K562 (cell line): ENCODE results near the gene COQ5. TPM values are rescaled to one million over a fixed set of nuclear protein-coding genes. Genes with fewer than 3 reads are reported as not detected.

ENCODE experiments used
- ATAC-seq: fragments of 200-7000 bp; cut with Tn5 transposase; 3 replicates; pipeline ENCODE4 v1.9.1; 2020; ENCODE audit warnings: moderate library complexity
- BruUV-seq: library from RNA; stranded (reverse); fragments of 400-500 nt; replicated peaks from 2 replicates; lab custom pipeline; 2021; lab: Mats Ljungman, UMichigan
- CTCF ChIA-PET: fragments of 300-600 bp; formaldehyde crosslinking; extraction: SDS; loops from one replicate; lab custom pipeline; 2021; ENCODE audit warnings: low intra/inter-chr PET ratio; lab: Yijun Ruan, JAX
- POLR2A ChIA-PET: fragments of 300-600, 350-650 bp; sonication (Branson Sonifier 250); formaldehyde crosslinking; extraction: SDS; loops from one replicate; lab custom pipeline; 2021; ENCODE audit warnings: antibody characterized with exemption, inconsistent platforms; lab: Yijun Ruan, JAX
- DNase-seq, 4 experiments: peaks; one replicate each; pipeline versions ENCODE4 v3.0.0 to v3.0.0-alpha.2; 2011 to 2018; ENCODE audit warnings: low spot score in 3 of 4, mixed read lengths in 3 of 4; ENCODE audit errors: extremely low read depth in 1 of 4
- FAIRE-seq: peaks from 2 replicates; lab custom pipeline; 2011; peaks lifted over from hg19 to GRCh38; lab: Jason Lieb, UNC
- H2AFZ ChIP-seq: 2 replicates; pipeline ENCODE4 v1.6.0; 2011; ENCODE audit warnings: low read depth, low read length, control low read depth, inconsistent platforms
- H3K27ac ChIP-seq: fragments of 200-600 bp; 3 replicates; pipeline ENCODE4 v1.8.0; 2011; ENCODE audit warnings: low read depth, mild to moderate bottlenecking, control low read depth, inconsistent platforms, low read length, moderate library complexity, mixed read lengths; ENCODE audit errors: extremely low read depth
- H3K27me3 ChIP-seq, 2 experiments: fragments of 300-600 bp in 1 of 2; 2 replicates in 1 of 2; 3 replicates in 1 of 2; pipeline versions ENCODE4 v1.6.0 to v1.8.0; 2011; ENCODE audit warnings: inconsistent platforms in 2 of 2, low read length in 2 of 2, mild to moderate bottlenecking in 1 of 2, mixed read lengths in 1 of 2, moderate library complexity in 1 of 2; ENCODE audit not compliant: control insufficient read depth in 2 of 2, insufficient read depth in 2 of 2
- H3K36me3 ChIP-seq: fragments of 300-600 bp; 3 replicates; pipeline ENCODE4 v1.8.0; 2011; ENCODE audit warnings: mild to moderate bottlenecking, low read length, inconsistent platforms; ENCODE audit not compliant: control insufficient read depth, insufficient read depth
- H3K4me1 ChIP-seq, 2 experiments: fragments of 200-600 bp in 1 of 2; replicated peaks in 1 of 2; 2 replicates in 1 of 2; 3 replicates in 1 of 2; pipeline versions ENCODE4 v1.5.1 to v1.8.0; 2011; ENCODE audit warnings: inconsistent platforms in 2 of 2, low read length in 2 of 2, mild to moderate bottlenecking in 1 of 2, mixed read lengths in 1 of 2, moderate library complexity in 1 of 2; ENCODE audit not compliant: control insufficient read depth in 2 of 2, insufficient read depth in 2 of 2
- H3K4me2 ChIP-seq: 2 replicates; pipeline ENCODE4 v1.6.1; 2011; ENCODE audit warnings: low read length, control low read depth, inconsistent platforms, mixed read lengths; ENCODE audit not compliant: insufficient read depth
- H3K4me3 ChIP-seq: fragments of 200-600 bp; sonication (generic), shearing (Covaris generic); 2 replicates; pipeline ENCODE4 v1.5.1; 2016; ENCODE audit warnings: control low read depth, inconsistent platforms
- H3K79me2 ChIP-seq: fragments of 200-600 bp; 3 replicates; pipeline ENCODE4 v1.8.0; 2011; ENCODE audit warnings: low read length, inconsistent platforms; ENCODE audit not compliant: control insufficient read depth, insufficient read depth
- H3K9ac ChIP-seq, 2 experiments: 2 replicates each; pipeline versions ENCODE4 v1.6.0 to v1.6.1; 2011; ENCODE audit warnings: low read depth in 2 of 2, low read length in 2 of 2, control low read depth in 1 of 2, inconsistent platforms in 1 of 2, mild to moderate bottlenecking in 1 of 2, mixed read lengths in 1 of 2; ENCODE audit not compliant: insufficient read depth in 1 of 2
- H3K9me1 ChIP-seq: one replicate; pipeline ENCODE4 v1.6.0; 2011; ENCODE audit warnings: inconsistent platforms, mild to moderate bottlenecking, low read length, moderate library complexity; ENCODE audit not compliant: control insufficient read depth, insufficient read depth
- H3K9me3 ChIP-seq: replicated peaks from 2 replicates; pipeline ENCODE4 v1.5.1; 2011; ENCODE audit warnings: low read depth, low read length, inconsistent platforms; ENCODE audit not compliant: control insufficient read depth, insufficient read depth
- H4K20me1 ChIP-seq: replicated peaks from 2 replicates; pipeline ENCODE4 v1.6.1; 2011; ENCODE audit warnings: low read length, inconsistent platforms, mixed read lengths; ENCODE audit not compliant: control insufficient read depth, insufficient read depth
- BCOR ChIP-seq: fragments of 450-650 bp; IDR thresholded peaks from 2 replicates; pipeline ENCODE4 v1.6.1; 2016
- BRD9 ChIP-seq: fragments of 450-650 bp; IDR thresholded peaks from 2 replicates; pipeline ENCODE4 v1.6.1; 2018; ENCODE audit warnings: low read depth; ENCODE audit not compliant: partially characterized antibody
- BRF1 ChIP-seq: IDR thresholded peaks from 3 replicates; pipeline ENCODE4 v1.6.1; 2011; ENCODE audit warnings: borderline replicate concordance, mild to moderate bottlenecking; ENCODE audit not compliant: insufficient read length; ENCODE audit errors: extremely low read depth
- ERF ChIP-seq: fragments of 450-650 bp; formaldehyde crosslinking; IDR thresholded peaks from 2 replicates; pipeline ENCODE4 v1.4.0; 2020; ENCODE audit warnings: mild to moderate bottlenecking, mixed read lengths
- KDM5B ChIP-seq: fragments of 200-600 bp; sonication (generic); IDR thresholded peaks from 2 replicates; pipeline ENCODE4 v1.6.1; 2012; ENCODE audit warnings: low read depth, mild to moderate bottlenecking, moderate library complexity, low read length, control low read depth, inconsistent platforms; ENCODE audit not compliant: insufficient replicate concordance
- NFE2L1 ChIP-seq: fragments of 450-650 bp; IDR thresholded peaks from 2 replicates; pipeline ENCODE4 v1.6.1; 2016; ENCODE audit warnings: missing genetic modification characterization, low read depth, mild to moderate bottlenecking, missing compliant biosample characterization, moderate library complexity, borderline replicate concordance
- NR2C1 ChIP-seq, 2 experiments: fragments of 450-650 bp; IDR thresholded peaks; 2 replicates each; pipeline ENCODE4 v1.6.1; 2017; ENCODE audit warnings: mild to moderate bottlenecking in 2 of 2, antibody characterized with exemption in 1 of 2, inconsistent platforms in 1 of 2, missing compliant biosample characterization in 1 of 2, missing genetic modification characterization in 1 of 2
- RBM14 ChIP-seq: fragments of 200-400 bp; formaldehyde crosslinking; IDR thresholded peaks from 2 replicates; pipeline ENCODE4 v1.6.1; 2018; ENCODE audit warnings: low read depth, mild to moderate bottlenecking, low read length, moderate library complexity, borderline replicate concordance; ENCODE audit not compliant: insufficient read depth
- SMARCC2 ChIP-seq: fragments of 450-650 bp; IDR thresholded peaks from 2 replicates; pipeline ENCODE4 v1.6.1; 2017; ENCODE audit warnings: antibody characterized with exemption, moderate library complexity, mild to moderate bottlenecking, low read depth
- TAF1 ChIP-seq: IDR thresholded peaks from 2 replicates; pipeline ENCODE4 v1.6.1; 2011; ENCODE audit warnings: mild to moderate bottlenecking, low read length, moderate library complexity; ENCODE audit not compliant: insufficient read depth, control insufficient read depth, severe bottlenecking; ENCODE audit errors: extremely low read depth
- TAF15 ChIP-seq: fragments of 200-400 bp; formaldehyde crosslinking; IDR thresholded peaks from 2 replicates; pipeline ENCODE4 v1.6.1; 2017; ENCODE audit warnings: mild to moderate bottlenecking, low read depth, low read length, moderate library complexity
- YBX1 ChIP-seq: fragments of 450-650 bp; IDR thresholded peaks from 2 replicates; pipeline ENCODE4 v1.7.1; 2016; ENCODE audit warnings: mild to moderate bottlenecking
- ZNF232 ChIP-seq: sonication (generic); formaldehyde crosslinking; IDR thresholded peaks from 2 replicates; pipeline ENCODE4 v1.8.0; 2022; ENCODE audit warnings: mild to moderate bottlenecking, missing genetic modification reagents
- ZNF282 ChIP-seq: sonication (generic); formaldehyde crosslinking; IDR thresholded peaks from 2 replicates; pipeline ENCODE4 v1.8.1; 2023; ENCODE audit warnings: missing genetic modification reagents
- ZNF76 ChIP-seq: fragments of 250-450 bp; sonication (Bioruptor Pico); IDR thresholded peaks from 2 replicates; pipeline ENCODE4 v1.4.0; 2020; ENCODE audit warnings: mild to moderate bottlenecking, moderate library complexity, borderline replicate concordance
- WGBS: fragments of 100-300 bp; shearing (Covaris generic); methylation state at CpG from one replicate; pipeline ENCODE4 v1.1.6; 2016; ENCODE audit warnings: low coverage, mixed read lengths; ENCODE audit not compliant: insufficient coverage; ENCODE audit errors: missing lambda C conversion rate; 5-methylcytosine and 5-hydroxymethylcytosine counted together
- in situ Hi-C: fragments of 300-500 bp; cut with MboI; formaldehyde crosslinking; loops from 4 replicates; pipeline ENCODE4 v1.15.0; 2018; ENCODE audit warnings: inconsistent platforms, mixed read lengths
- intact Hi-C: fragments of 100-400 bp; cut with micrococcal nuclease; formaldehyde crosslinking; loops from 2 replicates; pipeline ENCODE4 v1.14.2; 2022
- polyA plus RNA-seq, 8 experiments: library from polyadenylated mRNA; depleted of rRNA in 4 of 8; stranded (reverse) in 5 of 8; unstranded in 3 of 8; fragments of >200 nt; fragmentation: Nextera tagmentation in 2 of 8; fragmentation: Illumina TruSeq in 1 of 8; extraction: Ambion mirVana in 2 of 8; extraction: Trizol in 1 of 8; gene quantifications; 2 replicates each; pipeline versions ENCODE4 v1.2.1 to v1.2.3, GENCODE V29; 2011 to 2014; ENCODE audit warnings: inconsistent platforms in 1 of 8, missing spikeins in 1 of 8
- total RNA-seq, 7 experiments: library from RNA; depleted of rRNA in 6 of 7; stranded (reverse); fragments of >200 nt in 6 of 7; fragmentation: Illumina TruSeq in 2 of 7; extraction: Trizol in 2 of 7; gene quantifications; 2 replicates each; pipeline versions ENCODE4 v1.2.1 to v1.2.3, GENCODE V29; 2011 to 2021; ENCODE audit warnings: low replicate concordance in 1 of 7
- TF ChIP-seq, protein P1 (sequence below): fragments of 450-650 bp; IDR thresholded peaks from 2 replicates; pipeline ENCODE4 v1.7.0; 2016; ENCODE audit warnings: borderline replicate concordance
- TF ChIP-seq, protein P2 (sequence below): sonication (generic); formaldehyde crosslinking; IDR thresholded peaks from 2 replicates; pipeline ENCODE4 v1.4.0; 2020; ENCODE audit warnings: mild to moderate bottlenecking, missing genetic modification reagents
- TF ChIP-seq, protein P3 (sequence below): sonication (generic); formaldehyde crosslinking; IDR thresholded peaks from 2 replicates; pipeline ENCODE4 v1.8.0; 2022; ENCODE audit warnings: mild to moderate bottlenecking, missing genetic modification reagents

COQ5 gene
- total and polyA plus RNA-seq, 9 of the 15 experiments (the other 6 are each of a cell fraction or from before 2014, with no cell fraction given), result 19.2 to 59.7 (median 30.4) TPM

DNA sequence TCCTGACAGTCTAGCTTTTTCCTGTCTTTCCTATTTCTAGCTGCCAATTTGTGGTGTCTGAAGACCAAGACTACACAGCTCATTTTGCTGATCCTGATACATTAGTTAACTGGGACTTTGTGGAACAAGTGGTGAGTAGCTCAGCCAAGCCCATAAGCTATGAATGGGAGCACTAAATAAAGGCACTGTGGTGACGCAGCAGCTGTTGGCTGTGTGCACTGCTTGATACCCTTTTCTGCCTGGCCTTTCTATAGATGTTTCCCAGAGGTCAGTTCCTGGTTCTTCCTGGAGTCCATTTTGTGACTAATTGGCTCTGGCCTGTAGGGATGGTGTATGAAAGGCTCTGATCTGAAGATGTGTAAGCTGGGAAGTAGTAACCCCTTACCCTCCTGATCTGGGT, 25.7 kb upstream of the COQ5 start:
- Histone ChIP-seq H3K79me2 (peaks cover 14% of the 10 kb centered on the region), H4K20me1 (no peaks in the 10 kb centered on the region; the same call in 1 of the 2 replicates), H3K27ac (no peak overlapping the region), H3K9me1 (no peaks in the 10 kb centered on the region), H3K4me2 (no peak overlapping the region), H3K9ac (no peak overlapping the region), H2AFZ (no peak overlapping the region), H3K27me3 (no peaks in the 10 kb centered on the region), H3K4me1 (peaks cover 0 to 5% of the 10 kb centered on the region in 2 experiments; a peak in 3 of 5 replicates), H3K4me3 (no peak overlapping the region), H3K9me3 (no peaks in the 10 kb centered on the region), H3K36me3 (peaks cover 59% of the 10 kb centered on the region)
- BruUV-seq, result no TSS peak
- POLR2A ChIA-PET, result interaction anchor here (0.6 to 1.3 kb wide), 4 partner anchors 10 to 20 kb away, joined by 3 to 7 read pairs (median 3); no protein-coding TSS in a partner anchor
- no peak for ATAC-seq
- intact Hi-C loops, result no loop called here
- no peak for FAIRE-seq
- no peak for DNase-seq
- in situ Hi-C loops, result no loop called here
- 100% methylated on average over 1 of the region's 1 CpG for WGBS
- CTCF ChIA-PET, result no interaction called here
- TF ChIP-seq, protein P1, sequence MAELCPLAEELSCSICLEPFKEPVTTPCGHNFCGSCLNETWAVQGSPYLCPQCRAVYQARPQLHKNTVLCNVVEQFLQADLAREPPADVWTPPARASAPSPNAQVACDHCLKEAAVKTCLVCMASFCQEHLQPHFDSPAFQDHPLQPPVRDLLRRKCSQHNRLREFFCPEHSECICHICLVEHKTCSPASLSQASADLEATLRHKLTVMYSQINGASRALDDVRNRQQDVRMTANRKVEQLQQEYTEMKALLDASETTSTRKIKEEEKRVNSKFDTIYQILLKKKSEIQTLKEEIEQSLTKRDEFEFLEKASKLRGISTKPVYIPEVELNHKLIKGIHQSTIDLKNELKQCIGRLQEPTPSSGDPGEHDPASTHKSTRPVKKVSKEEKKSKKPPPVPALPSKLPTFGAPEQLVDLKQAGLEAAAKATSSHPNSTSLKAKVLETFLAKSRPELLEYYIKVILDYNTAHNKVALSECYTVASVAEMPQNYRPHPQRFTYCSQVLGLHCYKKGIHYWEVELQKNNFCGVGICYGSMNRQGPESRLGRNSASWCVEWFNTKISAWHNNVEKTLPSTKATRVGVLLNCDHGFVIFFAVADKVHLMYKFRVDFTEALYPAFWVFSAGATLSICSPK, result no peak
- TF ChIP-seq ZNF76 (CRISPR knock-in tag), result no peak
- no peak for TF ChIP-seq BRF1
- TF ChIP-seq TAF1, result no peak
- TF ChIP-seq YBX1, result no peak
- no peak for TF ChIP-seq BRD9
- no peak for TF ChIP-seq ERF (CRISPR knock-in tag)
- no peak for TF ChIP-seq NR2C1 (IDR thresholded peaks at IDR 0.05)
- TF ChIP-seq NR2C1 (tag; IDR thresholded peaks at IDR 0.05), result no peak
- no peak for TF ChIP-seq BCOR
- TF ChIP-seq, protein P2, sequence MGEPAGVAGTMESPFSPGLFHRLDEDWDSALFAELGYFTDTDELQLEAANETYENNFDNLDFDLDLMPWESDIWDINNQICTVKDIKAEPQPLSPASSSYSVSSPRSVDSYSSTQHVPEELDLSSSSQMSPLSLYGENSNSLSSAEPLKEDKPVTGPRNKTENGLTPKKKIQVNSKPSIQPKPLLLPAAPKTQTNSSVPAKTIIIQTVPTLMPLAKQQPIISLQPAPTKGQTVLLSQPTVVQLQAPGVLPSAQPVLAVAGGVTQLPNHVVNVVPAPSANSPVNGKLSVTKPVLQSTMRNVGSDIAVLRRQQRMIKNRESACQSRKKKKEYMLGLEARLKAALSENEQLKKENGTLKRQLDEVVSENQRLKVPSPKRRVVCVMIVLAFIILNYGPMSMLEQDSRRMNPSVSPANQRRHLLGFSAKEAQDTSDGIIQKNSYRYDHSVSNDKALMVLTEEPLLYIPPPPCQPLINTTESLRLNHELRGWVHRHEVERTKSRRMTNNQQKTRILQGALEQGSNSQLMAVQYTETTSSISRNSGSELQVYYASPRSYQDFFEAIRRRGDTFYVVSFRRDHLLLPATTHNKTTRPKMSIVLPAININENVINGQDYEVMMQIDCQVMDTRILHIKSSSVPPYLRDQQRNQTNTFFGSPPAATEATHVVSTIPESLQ (CRISPR knock-in tag), result no peak
- no peak for TF ChIP-seq ZNF232 (CRISPR knock-in tag)
- no peak for TF ChIP-seq ZNF282
- no peak for TF ChIP-seq SMARCC2
- TF ChIP-seq, protein P3, sequence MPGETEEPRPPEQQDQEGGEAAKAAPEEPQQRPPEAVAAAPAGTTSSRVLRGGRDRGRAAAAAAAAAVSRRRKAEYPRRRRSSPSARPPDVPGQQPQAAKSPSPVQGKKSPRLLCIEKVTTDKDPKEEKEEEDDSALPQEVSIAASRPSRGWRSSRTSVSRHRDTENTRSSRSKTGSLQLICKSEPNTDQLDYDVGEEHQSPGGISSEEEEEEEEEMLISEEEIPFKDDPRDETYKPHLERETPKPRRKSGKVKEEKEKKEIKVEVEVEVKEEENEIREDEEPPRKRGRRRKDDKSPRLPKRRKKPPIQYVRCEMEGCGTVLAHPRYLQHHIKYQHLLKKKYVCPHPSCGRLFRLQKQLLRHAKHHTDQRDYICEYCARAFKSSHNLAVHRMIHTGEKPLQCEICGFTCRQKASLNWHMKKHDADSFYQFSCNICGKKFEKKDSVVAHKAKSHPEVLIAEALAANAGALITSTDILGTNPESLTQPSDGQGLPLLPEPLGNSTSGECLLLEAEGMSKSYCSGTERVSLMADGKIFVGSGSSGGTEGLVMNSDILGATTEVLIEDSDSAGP (CRISPR knock-in tag), result no peak
- TF ChIP-seq NFE2L1 (tag), result no peak
- no peak for TF ChIP-seq TAF15
- no peak for TF ChIP-seq KDM5B
- TF ChIP-seq RBM14, result no peak
